ENCODE data around the gene CKB. TPM values are rescaled to one million over a fixed set of nuclear protein-coding genes. Genes with fewer than 3 reads are reported as not detected.
"Not testable (repeated sequence)": the region's sequence is repeated elsewhere in the genome, so short reads cannot be mapped to it uniquely, and the experiment has no call there.

CKB gene
- total and polyA plus RNA-seq, 3 donors from 2014 or later: 504 to 1,322 (median 1,148) TPM

GRCh38 chr14:103517174-103517566 lies 5.5 kb downstream of the CKB start:
- intact Hi-C loops (cut with DNase I; ENCODE audit: low total_unique reads): no loop called here
- Histone ChIP-seq H3K4me1 (peaks cover 47% of the 10 kb centered on the region), H3K27me3 (no peaks in the 10 kb centered on the region), H3K9me3 (no peaks in the 10 kb centered on the region), H3K4me3 (no peak overlapping the region), H3K36me3 (ENCODE audit: low read depth, missing control alignments) (no peaks in the 10 kb centered on the region), H3K27ac (no peak overlapping the region)
- no peak for TF ChIP-seq CTCF (IDR thresholded peaks at IDR 0.05)
- WGBS, 2 donors: 49 to 76% methylated on average over 2 to 10 of the region's 10 CpGs
- DNase-seq: no peak

GRCh38 chr14:103516426-103517173 lies 6.0 kb downstream of the CKB start:
- no peak overlapping the region for H3K4me3 ChIP-seq
- H3K4me1 ChIP-seq: peaks cover 47% of the 10 kb centered on the region
- H3K36me3 ChIP-seq (ENCODE audit: low read depth, missing control alignments): no peaks in the 10 kb centered on the region
- intact Hi-C loops (cut with DNase I; ENCODE audit: low total_unique reads): no loop called here
- H3K27me3 ChIP-seq: no peaks in the 10 kb centered on the region
- H3K9me3 ChIP-seq: no peaks in the 10 kb centered on the region
- WGBS, 2 donors: 74 to 85% methylated on average over 10 of the region's 10 CpGs
- no peak overlapping the region for H3K27ac ChIP-seq
- no peak for DNase-seq
- TF ChIP-seq CTCF (IDR thresholded peaks at IDR 0.05): no peak
- no peak for TF ChIP-seq POLR2A (IDR thresholded peaks at IDR 0.05)

GRCh38 chr14:103514596-103515421 lies 7.8 kb downstream of the CKB start:
- Histone ChIP-seq H3K4me1 (peaks cover 38% of the 10 kb centered on the region), H3K4me3 (no peak overlapping the region), H3K27me3 (no peaks in the 10 kb centered on the region), H3K9me3 (no peaks in the 10 kb centered on the region), H3K27ac (no peak overlapping the region), H3K36me3 (ENCODE audit: low read depth, missing control alignments) (no peaks in the 10 kb centered on the region)
- 83 to 85% methylated on average over 11 to 18 of the region's 18 CpGs for WGBS, 2 donors
- TF ChIP-seq POLR2A (IDR thresholded peaks at IDR 0.05) (no peak), CTCF (IDR thresholded peaks at IDR 0.05) (no peak)
- intact Hi-C loops (cut with DNase I; ENCODE audit: low total_unique reads): no loop called here
- DNase-seq: no peak

- WGBS, 2 donors: 37 to 47% methylated on average over 16 to 25 of the region's 25 CpGs
- Histone ChIP-seq H3K4me1 (peaks cover 37% of the 10 kb centered on the region), H3K27me3 (no peaks in the 10 kb centered on the region), H3K9me3 (no peaks in the 10 kb centered on the region), H3K27ac (peak overlapping the region; percentile 52 to 82), H3K4me3 (no peak overlapping the region), H3K36me3 (ENCODE audit: low read depth, missing control alignments) (no peaks in the 10 kb centered on the region)
- intact Hi-C loops (cut with DNase I; ENCODE audit: low total_unique reads): no loop called here
- DNase-seq: peak; percentile 87
- TF ChIP-seq POLR2A (IDR thresholded peaks at IDR 0.05) (no peak), CTCF (IDR thresholded peaks at IDR 0.05) (no peak)
Observed at GRCh38 chr14:103512701-103513611, 9.7 kb downstream of the CKB start.

- H3K27me3 ChIP-seq; H3K9me3 ChIP-seq; intact Hi-C loops (cut with DNase I; ENCODE audit: low total_unique reads); DNase-seq; H3K36me3 ChIP-seq (ENCODE audit: low read depth, missing control alignments); H3K4me3 ChIP-seq: not testable (repeated sequence)
- H3K27ac ChIP-seq: peak overlapping the region; percentile 52 to 82
- peaks cover 40% of the 10 kb centered on the region for H3K4me1 ChIP-seq
- WGBS, 2 donors: 93 to 95% methylated on average over 8 of the region's 8 CpGs
Observed at GRCh38 chr14:103512180-103512579, 10.4 kb downstream of the CKB start.
